MM.1S (cell line): ENCODE data around the gene DOK6.

Experiments used
- EZH2 ChIP-seq: fragments of 300-600 bp; sonication (generic); optimal IDR thresholded peaks from 2 replicates; pipeline ENCODE3; 2017; ENCODE audit warnings: low read depth, mild to moderate bottlenecking, antibody characterized with exemption, low read length, mixed read lengths
- EZH2phosphoT487 ChIP-seq: fragments of 300-600 bp; sonication (generic); IDR thresholded peaks from 2 replicates; pipeline ENCODE4 v1.6.1; 2018; ENCODE audit warnings: antibody characterized with exemption, low read length
- TF ChIP-seq, protein P1 (sequence below): fragments of 300-600 bp; sonication (generic); IDR thresholded peaks from 2 replicates; pipeline ENCODE4 v1.5.1; 2016; ENCODE audit warnings: antibody characterized with exemption, low read length, mixed read lengths

GRCh38 chr18:69870736-69871135, 470.0 kb downstream of the DOK6 start:
- TF ChIP-seq, protein P1, sequence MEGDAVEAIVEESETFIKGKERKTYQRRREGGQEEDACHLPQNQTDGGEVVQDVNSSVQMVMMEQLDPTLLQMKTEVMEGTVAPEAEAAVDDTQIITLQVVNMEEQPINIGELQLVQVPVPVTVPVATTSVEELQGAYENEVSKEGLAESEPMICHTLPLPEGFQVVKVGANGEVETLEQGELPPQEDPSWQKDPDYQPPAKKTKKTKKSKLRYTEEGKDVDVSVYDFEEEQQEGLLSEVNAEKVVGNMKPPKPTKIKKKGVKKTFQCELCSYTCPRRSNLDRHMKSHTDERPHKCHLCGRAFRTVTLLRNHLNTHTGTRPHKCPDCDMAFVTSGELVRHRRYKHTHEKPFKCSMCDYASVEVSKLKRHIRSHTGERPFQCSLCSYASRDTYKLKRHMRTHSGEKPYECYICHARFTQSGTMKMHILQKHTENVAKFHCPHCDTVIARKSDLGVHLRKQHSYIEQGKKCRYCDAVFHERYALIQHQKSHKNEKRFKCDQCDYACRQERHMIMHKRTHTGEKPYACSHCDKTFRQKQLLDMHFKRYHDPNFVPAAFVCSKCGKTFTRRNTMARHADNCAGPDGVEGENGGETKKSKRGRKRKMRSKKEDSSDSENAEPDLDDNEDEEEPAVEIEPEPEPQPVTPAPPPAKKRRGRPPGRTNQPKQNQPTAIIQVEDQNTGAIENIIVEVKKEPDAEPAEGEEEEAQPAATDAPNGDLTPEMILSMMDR: no peak
- no peak for TF ChIP-seq EZH2
- no peak for TF ChIP-seq EZH2phosphoT487
